ENCODE measurements around the gene PLSCR4.

PLSCR4 gene

DNA sequence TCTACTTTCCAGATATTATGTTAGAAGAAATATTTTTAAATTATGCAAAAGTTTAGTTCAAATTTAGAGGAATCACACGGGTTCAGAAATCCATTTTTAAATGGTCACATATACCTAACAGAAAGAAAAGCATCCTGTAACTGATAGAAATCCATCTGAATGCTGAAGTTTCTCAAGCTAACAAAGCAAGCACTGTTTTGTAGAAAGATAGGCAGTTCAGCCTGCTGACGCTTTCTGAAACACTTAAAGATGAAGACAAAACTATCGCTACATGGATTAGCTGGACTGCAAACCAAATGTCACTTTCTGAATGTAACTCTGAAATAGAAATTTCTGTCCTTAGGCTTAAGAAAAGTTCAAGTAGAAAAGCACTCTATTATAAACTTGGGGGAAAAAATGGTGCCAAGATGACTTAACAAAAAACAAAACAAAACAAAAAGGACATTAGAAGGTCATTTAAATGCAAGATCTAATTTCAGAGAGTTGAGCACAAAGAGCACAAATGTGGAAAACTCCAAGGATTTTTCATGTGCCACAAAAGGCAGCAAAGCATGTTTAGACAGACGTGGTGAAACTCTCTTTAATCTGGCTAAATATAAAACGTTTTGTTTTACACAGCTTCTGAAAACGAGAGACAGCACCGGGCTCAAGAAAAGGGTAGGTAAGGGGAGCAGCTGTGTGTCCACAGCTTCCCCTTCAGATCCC, 91.1 kb downstream of the PLSCR4 start:
- no peak for DNase-seq

DNA sequence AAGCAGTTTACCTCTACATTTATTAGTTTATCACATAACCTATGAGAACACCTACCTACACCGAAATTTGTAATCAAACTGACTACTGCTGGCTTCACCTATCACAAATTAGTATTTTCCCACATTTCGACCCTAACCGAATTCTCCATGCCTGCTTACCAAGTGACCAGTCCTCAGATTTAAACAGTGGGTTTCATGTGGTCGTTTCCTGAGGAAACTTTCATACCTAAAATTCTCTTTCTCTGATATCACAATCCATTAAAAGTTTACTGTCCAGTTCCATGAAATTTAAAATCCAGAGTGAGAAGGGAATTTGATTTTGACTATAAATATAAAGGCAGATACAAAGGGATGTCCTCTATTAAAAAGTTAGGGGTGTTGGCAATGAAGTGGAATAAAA, 91.9 kb downstream of the PLSCR4 start:
- no peak for DNase-seq

DNA sequence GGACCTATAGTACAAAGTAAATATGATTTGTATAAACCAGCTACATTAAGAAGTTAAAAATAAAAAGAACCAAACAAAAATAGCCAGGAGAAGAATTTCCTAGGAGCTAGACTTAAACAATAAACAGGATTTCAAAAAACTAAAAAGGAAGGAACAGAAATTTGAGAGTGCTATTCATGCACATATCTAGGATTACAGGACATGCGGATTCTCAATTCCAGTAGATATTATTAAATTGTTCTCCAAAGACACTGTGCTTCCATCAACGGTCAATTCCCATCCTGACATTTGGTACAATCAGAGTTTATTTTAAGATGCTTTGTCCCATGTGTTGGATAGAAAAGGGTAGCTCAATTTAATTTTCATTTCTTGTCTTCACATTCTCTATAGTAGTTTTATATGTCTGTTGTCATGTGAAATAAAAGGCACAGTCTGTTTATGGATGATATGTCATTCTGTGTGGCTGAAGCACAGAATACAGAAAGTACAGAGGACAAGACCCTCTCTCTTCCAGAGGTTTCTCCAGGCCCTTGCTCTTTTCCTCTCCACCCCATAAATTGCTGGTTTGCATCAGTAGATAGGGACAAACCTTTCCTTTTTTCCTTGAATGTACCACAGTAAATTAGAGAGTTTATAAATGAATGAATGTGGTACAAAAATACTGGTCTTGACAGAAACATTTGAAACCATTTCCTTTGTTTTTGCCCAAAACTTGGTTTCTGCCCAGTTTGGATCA, 93.4 kb downstream of the PLSCR4 start:
- DNase-seq, result no peak

DNA sequence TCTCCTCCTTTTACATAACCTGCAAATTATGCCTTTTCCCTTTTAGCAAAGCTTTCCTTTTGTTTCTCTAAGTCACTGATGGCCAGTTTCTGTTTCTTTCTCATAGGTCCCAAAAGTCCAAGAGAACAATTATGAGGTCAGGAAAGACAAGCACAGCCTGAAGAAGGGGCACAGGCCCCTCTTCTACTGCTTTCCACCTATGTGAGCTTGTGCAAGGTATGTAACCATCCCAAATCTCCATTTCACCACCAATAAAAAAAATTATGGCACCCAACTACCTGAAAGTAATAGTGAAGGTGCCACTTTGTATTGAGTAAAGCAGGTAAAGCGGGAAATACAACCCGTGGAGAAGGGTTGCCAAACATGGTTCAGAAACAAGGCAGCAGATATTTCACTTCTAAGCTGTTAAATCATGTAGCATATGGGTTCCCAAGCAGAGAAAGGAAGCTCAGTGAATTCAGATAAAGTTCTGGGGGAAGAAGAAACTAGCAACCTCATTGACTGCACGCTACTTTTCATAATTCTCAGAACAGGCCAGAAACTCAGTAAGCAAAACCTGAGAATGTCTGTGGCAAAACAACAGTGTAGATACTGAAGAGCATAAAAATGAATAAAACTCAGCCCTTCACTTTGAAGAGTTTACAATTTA, 94.1 kb downstream of the PLSCR4 start:
- no peak for DNase-seq

DNA sequence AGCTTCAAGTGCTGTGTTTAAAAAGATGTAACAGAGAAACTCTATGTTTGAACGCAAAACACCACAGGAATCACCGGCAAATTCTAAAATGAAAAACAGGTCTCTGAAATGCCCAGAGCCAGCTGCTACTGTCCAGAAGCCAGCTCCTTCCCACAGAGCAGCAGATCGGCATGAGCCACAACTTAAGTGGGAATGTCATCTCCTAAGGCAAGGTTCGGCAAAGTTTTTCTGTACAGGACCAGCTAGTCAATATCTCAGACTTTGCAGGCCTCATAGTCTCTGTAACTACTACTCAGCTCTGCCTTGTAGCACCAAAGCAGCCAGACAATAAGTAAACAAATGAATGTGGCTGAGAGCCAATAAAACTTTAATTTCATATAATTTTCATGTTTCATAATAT, 94.8 kb downstream of the PLSCR4 start:
- no peak for DNase-seq

DNA sequence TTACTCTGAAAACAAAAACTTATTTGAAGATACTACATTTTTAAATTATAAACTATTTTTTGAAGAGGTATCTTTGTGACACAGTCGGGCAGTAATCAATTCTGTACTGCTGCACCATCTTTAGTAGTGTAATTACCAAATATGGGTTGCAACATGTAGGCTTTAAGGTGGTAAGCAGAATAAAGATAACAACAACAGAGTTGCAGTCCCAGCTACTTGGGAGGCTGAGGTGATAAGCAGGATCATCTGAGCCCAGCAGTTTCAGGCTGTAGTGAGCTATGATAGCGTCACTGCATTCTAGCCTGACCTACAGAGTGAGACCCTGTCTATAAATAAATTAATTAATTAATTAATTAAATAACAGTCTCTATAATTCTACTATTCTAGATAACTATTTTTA, 95.9 kb downstream of the PLSCR4 start:
- DNase-seq, result no peak

DNA sequence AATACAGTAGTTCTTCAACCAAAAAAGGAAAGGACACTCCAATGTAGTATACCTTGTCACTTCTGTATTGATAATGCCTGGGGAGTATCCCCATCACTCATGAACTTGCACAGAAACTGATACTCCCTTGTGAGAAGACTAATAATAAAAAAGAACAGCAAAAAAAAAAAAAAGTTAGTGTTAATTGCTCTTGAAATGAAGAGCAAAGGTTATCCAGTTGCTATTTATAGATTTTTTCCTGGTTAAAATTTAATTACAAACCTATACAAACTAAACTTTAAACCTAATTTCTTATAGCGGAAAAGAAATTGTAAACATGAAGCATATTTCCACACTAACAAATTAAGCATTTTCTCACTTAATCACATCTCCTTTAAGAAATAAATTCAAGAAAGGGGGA, 96.6 kb downstream of the PLSCR4 start:
- DNase-seq, result no peak

DNA sequence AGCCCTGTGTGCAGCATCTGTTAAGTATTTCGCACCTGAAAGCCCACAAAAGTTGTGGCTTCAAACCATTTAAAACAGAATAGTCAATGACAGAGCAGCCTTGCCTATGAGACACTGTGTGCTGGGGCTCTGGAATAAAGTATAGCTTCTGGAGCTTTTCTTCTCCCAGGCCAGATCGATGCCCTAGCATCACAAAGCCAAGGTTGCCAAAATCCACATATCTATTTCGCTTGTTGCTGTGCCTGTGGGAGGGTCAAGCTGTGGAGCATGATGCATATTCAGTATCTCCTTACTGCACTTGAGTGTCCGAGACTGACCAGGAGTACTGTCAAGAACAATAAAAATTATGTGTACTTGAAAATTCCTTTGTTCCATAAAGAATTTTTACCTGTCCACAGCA, 97.5 kb downstream of the PLSCR4 start:
- DNase-seq, result no peak

DNA sequence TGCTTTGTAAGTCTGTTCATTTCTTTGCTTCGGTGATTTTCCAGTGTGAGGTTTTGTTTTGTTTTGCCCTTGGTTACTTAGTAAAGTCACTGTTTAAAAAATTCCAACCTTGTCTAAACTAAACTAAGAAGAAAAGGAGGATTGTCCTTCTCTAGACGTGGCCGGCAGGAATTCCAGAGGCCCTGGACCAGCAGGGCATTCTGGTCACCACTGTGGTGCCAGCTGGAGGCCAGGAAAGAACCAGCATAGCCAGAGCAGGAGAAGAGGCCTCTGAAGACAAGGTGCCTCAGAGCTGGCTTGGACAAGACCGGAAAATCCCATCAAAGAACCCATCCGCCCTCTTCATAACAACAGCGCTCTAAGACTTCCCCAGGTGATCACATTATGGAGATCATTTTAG, 98.1 kb downstream of the PLSCR4 start:
- no peak for DNase-seq

DNA sequence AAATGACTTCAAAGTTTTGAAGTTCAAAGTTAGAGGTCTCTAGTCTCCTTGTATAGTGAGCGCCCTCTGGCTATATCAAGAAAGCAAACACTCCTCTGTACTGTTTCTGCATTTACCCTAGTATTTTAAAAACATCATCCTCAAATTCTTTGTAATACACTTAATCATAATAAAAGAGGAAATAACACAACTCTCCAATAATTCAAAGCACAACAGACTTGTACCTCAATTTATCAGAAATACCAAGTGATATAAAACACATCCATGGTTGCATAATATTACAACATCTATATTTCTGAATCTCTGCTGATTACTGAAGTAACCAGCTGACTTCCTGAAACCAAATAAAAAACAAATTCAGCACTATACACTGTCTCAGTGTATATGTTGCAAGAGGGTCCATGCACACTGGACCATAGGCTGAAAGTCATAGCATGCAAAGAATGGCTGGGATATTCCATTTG, 102.4 kb downstream of the PLSCR4 start:
- no peak for DNase-seq

DNA sequence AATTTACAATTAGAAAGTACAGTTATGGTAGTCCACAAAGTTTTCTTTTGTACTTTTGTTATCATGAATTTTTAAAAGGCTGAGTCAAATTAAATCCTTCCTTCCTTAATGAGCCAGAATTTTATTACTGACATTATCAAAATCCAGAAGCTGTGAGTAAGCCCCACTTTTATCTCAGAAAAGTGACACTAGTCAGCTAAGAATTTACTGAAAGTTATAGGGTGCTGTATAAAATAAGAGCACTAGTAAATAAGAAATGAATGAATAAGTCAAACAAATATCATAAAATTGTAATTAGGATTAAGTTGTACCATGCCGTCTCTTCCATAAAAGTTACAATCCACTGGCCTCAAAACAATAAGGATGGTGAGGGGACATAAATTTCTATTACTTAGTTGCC, 105.3 kb downstream of the PLSCR4 start:
- no peak for DNase-seq

DNA sequence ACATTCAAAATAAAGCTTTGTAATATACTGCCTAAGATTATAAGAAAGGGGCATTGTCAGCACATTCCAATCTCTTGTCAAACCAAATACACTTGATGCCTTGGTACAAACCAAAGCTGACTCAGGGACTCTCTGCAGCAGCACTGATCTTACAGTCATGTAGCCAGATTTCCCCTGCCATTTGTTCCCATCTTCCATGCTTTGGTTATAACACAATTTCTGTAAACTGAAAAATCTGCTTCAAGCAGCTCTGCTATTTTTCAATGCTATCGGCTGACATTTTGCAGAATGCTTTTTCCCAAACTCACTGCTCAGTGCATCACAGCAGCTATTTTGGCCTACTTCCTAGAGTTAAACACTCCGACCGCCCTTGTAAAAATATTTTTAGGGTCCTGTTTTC, 108.1 kb downstream of the PLSCR4 start:
- DNase-seq, result no peak
